ENCODE measurements around the gene UBE2H.
"Not testable (repeated sequence)": the region's sequence is repeated elsewhere in the genome, so short reads cannot be mapped to it uniquely, and the experiment has no call there.

GRCh38 chr7:129894184-129894583, 58.6 kb downstream of the UBE2H start:
- TF ChIP-seq CTCF, POLR2A (IDR thresholded peaks at IDR 0.05): not testable (repeated sequence)

Data from body of pancreas (tissue), 4 donors.